DND-41 (cell line): ENCODE measurements around the gene TRIP11.

Experiments used
- ATAC-seq: fragments of 200-7000 bp; cut with Tn5 transposase; 3 replicates; pipeline ENCODE4 v1.9.1; 2021; ENCODE audit warnings: low read depth; ENCODE audit not compliant: insufficient read depth
- DNase-seq: peaks from one replicate; pipeline ENCODE4 v3.0.0-alpha.2; 2020
- H2AFZ ChIP-seq: 2 replicates; pipeline ENCODE4 v1.6.0; 2012; ENCODE audit warnings: low read depth, low read length
- H3K27ac ChIP-seq: 2 replicates; pipeline ENCODE4 v1.5.1; 2012; ENCODE audit warnings: low read length, inconsistent platforms
- H3K27me3 ChIP-seq: fragments of 200-600 bp; sonication (generic); 2 replicates; pipeline ENCODE4 v1.6.0; 2012; ENCODE audit warnings: low read length, mild to moderate bottlenecking, inconsistent platforms; ENCODE audit not compliant: insufficient read depth, poor library complexity
- H3K36me3 ChIP-seq: 2 replicates; pipeline ENCODE4 v1.5.1; 2012; ENCODE audit warnings: low read length, inconsistent platforms; ENCODE audit not compliant: insufficient read depth
- H3K4me1 ChIP-seq: 2 replicates; pipeline ENCODE4 v1.5.1; 2012; ENCODE audit warnings: mild to moderate bottlenecking, low read length; ENCODE audit not compliant: insufficient read depth
- H3K4me2 ChIP-seq: 2 replicates; pipeline ENCODE4 v1.6.0; 2012; ENCODE audit warnings: mild to moderate bottlenecking, moderate library complexity, low read length, inconsistent platforms; ENCODE audit not compliant: insufficient read depth
- H3K4me3 ChIP-seq, 2 experiments: fragments of 200-600 bp in 1 of 2; shearing (Covaris generic) in 1 of 2; 2 replicates each; pipeline ENCODE4 v1.5.1; 2012 to 2016; ENCODE audit warnings: inconsistent platforms in 2 of 2, low read length in 2 of 2, mild to moderate bottlenecking in 2 of 2, low read depth in 1 of 2, moderate library complexity in 1 of 2
- H3K79me2 ChIP-seq: 2 replicates; pipeline ENCODE4 v1.6.0; 2012; ENCODE audit warnings: low read length, inconsistent platforms; ENCODE audit not compliant: insufficient read depth
- H3K9ac ChIP-seq: 2 replicates; pipeline ENCODE4 v1.6.0; 2012; ENCODE audit warnings: low read depth, mild to moderate bottlenecking, inconsistent platforms, low read length, moderate library complexity
- H3K9me3 ChIP-seq: 2 replicates; pipeline ENCODE4 v1.5.1; 2012; ENCODE audit warnings: low read length, moderate library complexity, mild to moderate bottlenecking, inconsistent platforms; ENCODE audit not compliant: insufficient read depth, severe bottlenecking
- H4K20me1 ChIP-seq: 2 replicates; pipeline ENCODE4 v1.6.0; 2012; ENCODE audit warnings: low read length; ENCODE audit not compliant: insufficient read depth
- EZH2 ChIP-seq: IDR thresholded peaks from 3 replicates; pipeline ENCODE4 v1.6.1; 2012; ENCODE audit warnings: borderline replicate concordance, low read depth, mild to moderate bottlenecking, moderate library complexity, low read length, inconsistent platforms; ENCODE audit not compliant: severe bottlenecking
- TF ChIP-seq, protein P1 (sequence below): IDR thresholded peaks from 2 replicates; pipeline ENCODE4 v1.5.1; 2012; ENCODE audit warnings: borderline replicate concordance, low read length, moderate library complexity, mild to moderate bottlenecking; ENCODE audit not compliant: poor library complexity, severe bottlenecking; ENCODE audit errors: extremely low read depth

The TRIP11 gene

DNA sequence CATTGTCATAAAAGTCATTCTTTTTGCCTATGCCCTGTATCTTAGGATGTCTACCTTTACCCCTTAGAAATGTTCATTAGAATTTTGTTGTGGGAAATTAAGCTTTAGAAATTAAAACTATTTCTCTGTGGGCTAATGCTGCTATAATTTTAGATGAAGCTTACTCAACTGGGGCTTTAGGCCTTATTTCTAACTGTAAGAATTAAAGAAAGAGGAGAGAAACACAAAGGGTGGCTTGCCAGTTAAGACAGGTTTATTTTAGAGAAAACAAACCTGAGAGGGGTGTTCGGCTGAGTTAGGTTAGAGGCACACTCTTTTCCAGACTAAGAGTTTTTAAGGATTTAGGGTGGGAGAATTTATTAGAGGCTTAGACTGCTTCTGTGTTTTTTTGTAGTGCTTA is 6.4 kb downstream of the TRIP11 start:
- Histone ChIP-seq H4K20me1 (peaks cover 24% of the 10 kb centered on the region; the same call in 1 of the 2 replicates), H3K79me2 (peaks cover 52% of the 10 kb centered on the region), H3K36me3 (peaks cover 39% of the 10 kb centered on the region), H3K9me3 (no peaks in the 10 kb centered on the region), H2AFZ (no peak overlapping the region), H3K4me3 (no peak overlapping the region), H3K27ac (no peak overlapping the region), H3K9ac (no peak overlapping the region), H3K4me2 (no peak overlapping the region), H3K27me3 (no peaks in the 10 kb centered on the region), H3K4me1 (peaks cover 24% of the 10 kb centered on the region)
- no peak for ATAC-seq
- no peak for DNase-seq
- TF ChIP-seq EZH2 = no peak
- TF ChIP-seq, protein P1, sequence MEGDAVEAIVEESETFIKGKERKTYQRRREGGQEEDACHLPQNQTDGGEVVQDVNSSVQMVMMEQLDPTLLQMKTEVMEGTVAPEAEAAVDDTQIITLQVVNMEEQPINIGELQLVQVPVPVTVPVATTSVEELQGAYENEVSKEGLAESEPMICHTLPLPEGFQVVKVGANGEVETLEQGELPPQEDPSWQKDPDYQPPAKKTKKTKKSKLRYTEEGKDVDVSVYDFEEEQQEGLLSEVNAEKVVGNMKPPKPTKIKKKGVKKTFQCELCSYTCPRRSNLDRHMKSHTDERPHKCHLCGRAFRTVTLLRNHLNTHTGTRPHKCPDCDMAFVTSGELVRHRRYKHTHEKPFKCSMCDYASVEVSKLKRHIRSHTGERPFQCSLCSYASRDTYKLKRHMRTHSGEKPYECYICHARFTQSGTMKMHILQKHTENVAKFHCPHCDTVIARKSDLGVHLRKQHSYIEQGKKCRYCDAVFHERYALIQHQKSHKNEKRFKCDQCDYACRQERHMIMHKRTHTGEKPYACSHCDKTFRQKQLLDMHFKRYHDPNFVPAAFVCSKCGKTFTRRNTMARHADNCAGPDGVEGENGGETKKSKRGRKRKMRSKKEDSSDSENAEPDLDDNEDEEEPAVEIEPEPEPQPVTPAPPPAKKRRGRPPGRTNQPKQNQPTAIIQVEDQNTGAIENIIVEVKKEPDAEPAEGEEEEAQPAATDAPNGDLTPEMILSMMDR = no peak

- Histone ChIP-seq H3K4me3 (no peak overlapping the region), H3K27ac (no peak overlapping the region), H2AFZ (no peak overlapping the region), H3K79me2 (peaks cover 22% of the 10 kb centered on the region), H4K20me1 (no peaks in the 10 kb centered on the region; the same call in 1 of the 2 replicates), H3K9me3 (no peaks in the 10 kb centered on the region), H3K4me1 (no peaks in the 10 kb centered on the region), H3K27me3 (no peaks in the 10 kb centered on the region), H3K4me2 (no peak overlapping the region), H3K36me3 (peaks cover 60% of the 10 kb centered on the region; the same call in 1 of the 2 replicates), H3K9ac (no peak overlapping the region)
- no peak for ATAC-seq
- TF ChIP-seq EZH2 = no peak
- TF ChIP-seq, protein P1 = no peak
- DNase-seq = no peak
Observed at GRCh38 chr14:92026548-92027190, 13.2 kb downstream of the TRIP11 start.

DNA sequence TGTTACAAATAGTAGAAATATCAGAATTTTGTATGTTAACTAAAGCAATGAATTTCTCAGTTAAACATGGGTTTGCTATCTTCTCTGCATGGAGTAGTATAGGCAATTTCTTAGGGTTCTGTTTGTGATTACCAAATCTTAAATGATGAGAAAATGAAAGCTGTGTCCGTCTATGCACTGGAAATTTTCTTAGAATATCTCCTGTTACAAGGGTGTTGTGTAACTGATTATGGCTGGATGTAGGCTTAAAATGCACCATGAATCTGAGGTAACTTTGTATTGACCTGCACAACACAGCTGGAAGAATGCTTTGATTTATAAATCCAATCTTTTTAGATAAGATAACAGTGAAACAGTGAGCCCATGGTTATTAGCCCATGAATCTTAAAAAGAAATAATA is 17.8 kb downstream of the TRIP11 start:
- Histone ChIP-seq H3K79me2 (peaks cover 15% of the 10 kb centered on the region), H4K20me1 (no peaks in the 10 kb centered on the region), H3K27me3 (no peaks in the 10 kb centered on the region), H3K9me3 (no peaks in the 10 kb centered on the region), H3K4me3 (no peak overlapping the region), H3K36me3 (peaks cover 64% of the 10 kb centered on the region), H3K9ac (no peak overlapping the region), H3K4me2 (no peak overlapping the region), H3K4me1 (no peaks in the 10 kb centered on the region), H2AFZ (no peak overlapping the region), H3K27ac (no peak overlapping the region)
- TF ChIP-seq EZH2 = no peak
- TF ChIP-seq, protein P1 = no peak
- no peak for ATAC-seq
- no peak for DNase-seq

- H2AFZ ChIP-seq = no peak overlapping the region
- peaks cover 14% of the 10 kb centered on the region for H3K79me2 ChIP-seq
Observed at GRCh38 chr14:92021523-92021922, 18.3 kb downstream of the TRIP11 start.

More at GRCh38 chr14:92021523-92021922, 18.3 kb downstream of the TRIP11 start:
- no peaks in the 10 kb centered on the region for H3K9me3 ChIP-seq
- H3K36me3 ChIP-seq = peaks cover 64% of the 10 kb centered on the region
- DNase-seq (no peak), ATAC-seq (no peak)
- no peaks in the 10 kb centered on the region for H3K4me1 ChIP-seq
- H3K27me3 ChIP-seq = no peaks in the 10 kb centered on the region
- TF ChIP-seq, protein P1 = no peak
- TF ChIP-seq EZH2 = no peak
- H3K4me2 ChIP-seq = no peak overlapping the region
- no peak overlapping the region for H3K4me3 ChIP-seq
- no peaks in the 10 kb centered on the region for H4K20me1 ChIP-seq
- H3K27ac ChIP-seq = no peak overlapping the region
- H3K9ac ChIP-seq = no peak overlapping the region
